ACC112 (cell line): ENCODE results near the gene ZC3H13.

ENCODE experiments used
- H2AFZ ChIP-seq: fragments of 200-600 bp; sonication (generic); one replicate; pipeline ENCODE4 v1.6.0; 2017; ENCODE audit warnings: antibody characterized with exemption, low read length; ENCODE audit not compliant: unreplicated experiment
- H3K27ac ChIP-seq: fragments of 200-600 bp; sonication (generic); 2 replicates; pipeline ENCODE4 v1.5.1; 2014; ENCODE audit warnings: low read depth, mild to moderate bottlenecking, antibody characterized with exemption, low read length, moderate library complexity
- H3K27me3 ChIP-seq: fragments of 200-600 bp; sonication (generic); 2 replicates; pipeline ENCODE4 v1.6.1; 2014; ENCODE audit warnings: mild to moderate bottlenecking, antibody characterized with exemption, low read length, moderate library complexity, mixed read lengths; ENCODE audit not compliant: insufficient read depth
- H3K36me3 ChIP-seq: fragments of 200-600 bp; sonication (generic); 2 replicates; pipeline ENCODE4 v1.6.1; 2016; ENCODE audit warnings: mild to moderate bottlenecking, antibody characterized with exemption, low read length, moderate library complexity, mixed read lengths; ENCODE audit not compliant: insufficient read depth
- H3K4me1 ChIP-seq: fragments of 200-600 bp; sonication (generic); one replicate; pipeline ENCODE4 v1.6.1; 2016; ENCODE audit warnings: low read length, mixed read lengths; ENCODE audit not compliant: insufficient read depth, unreplicated experiment, control insufficient read depth
- H3K4me3 ChIP-seq: fragments of 200-600 bp; sonication (generic); 2 replicates; pipeline ENCODE4 v1.5.1; 2014; ENCODE audit warnings: mild to moderate bottlenecking, low read depth, low read length
- H3K79me2 ChIP-seq: fragments of 200-600 bp; sonication (generic); one replicate; pipeline ENCODE4 v1.6.0; 2016; ENCODE audit warnings: low read length; ENCODE audit not compliant: control insufficient read depth, unreplicated experiment, insufficient read depth

ZC3H13 gene

DNA sequence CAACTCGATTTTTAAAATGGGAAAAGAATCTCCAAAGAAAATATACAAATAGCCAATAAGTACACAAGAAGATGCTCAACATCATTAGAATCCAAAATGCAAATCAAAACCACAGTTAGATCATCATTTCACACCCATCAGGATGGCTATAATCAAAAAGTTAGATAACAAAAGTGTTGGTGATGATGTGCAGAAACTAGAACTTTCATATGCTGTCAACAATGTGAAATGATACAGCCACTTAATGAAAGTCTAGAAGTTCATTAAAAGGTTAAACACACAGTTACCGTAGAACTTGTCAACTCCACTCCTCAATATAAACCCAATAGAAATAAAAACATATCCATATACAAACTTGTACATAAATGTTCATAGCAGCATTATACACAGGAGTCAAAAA, 11.8 kb downstream of the ZC3H13 start:
- no peak overlapping the region for H3K4me3 ChIP-seq
- H3K27ac ChIP-seq: peak overlapping the region; percentile 67; the same call in 1 of the 2 replicates
- peaks cover 11% of the 10 kb centered on the region for H3K4me1 ChIP-seq
- no peaks in the 10 kb centered on the region for H3K27me3 ChIP-seq
- peaks cover 34% of the 10 kb centered on the region for H3K79me2 ChIP-seq
- no peak overlapping the region for H2AFZ ChIP-seq
- H3K36me3 ChIP-seq: peaks cover 19% of the 10 kb centered on the region

DNA sequence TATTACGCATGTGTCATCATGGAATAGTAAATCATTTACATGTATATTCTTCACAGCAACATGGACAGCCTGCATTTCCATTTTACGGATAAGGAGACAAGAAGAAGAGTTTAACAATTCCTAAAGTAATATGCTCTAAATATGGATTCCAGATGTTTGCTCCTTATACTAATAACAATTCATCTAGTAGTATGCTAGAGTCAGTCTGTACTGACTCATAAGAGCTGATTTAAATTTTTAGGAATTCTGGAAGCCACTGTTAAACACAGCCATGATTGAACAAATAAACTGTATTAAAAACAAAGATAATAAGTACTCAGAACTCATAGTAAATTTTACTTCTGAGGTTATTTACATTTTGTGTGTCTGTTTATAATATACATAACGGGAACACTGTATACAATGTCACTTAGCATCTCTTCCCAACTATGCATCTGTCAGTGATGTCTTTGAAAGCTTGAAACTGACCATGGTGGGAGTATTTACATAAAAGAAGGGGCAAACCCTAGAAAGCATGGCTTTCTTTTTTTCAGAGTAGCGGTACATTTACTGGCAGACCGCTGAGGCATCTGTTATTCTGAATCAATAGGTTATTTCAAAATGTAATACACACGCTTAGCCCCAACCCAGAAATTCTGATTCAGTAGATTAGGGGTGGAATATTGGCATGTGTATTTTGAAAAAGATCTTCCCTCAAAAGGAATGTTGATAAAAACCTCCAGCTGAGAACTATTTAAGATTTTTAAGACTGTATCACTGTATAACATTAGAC, 12.9 kb downstream of the ZC3H13 start:
- H3K4me3 ChIP-seq: no peak overlapping the region
- peaks cover 23% of the 10 kb centered on the region for H3K36me3 ChIP-seq
- H3K27me3 ChIP-seq: no peaks in the 10 kb centered on the region
- H3K4me1 ChIP-seq: peaks cover 11% of the 10 kb centered on the region
- peaks cover 23% of the 10 kb centered on the region for H3K79me2 ChIP-seq
- H3K27ac ChIP-seq: no peak overlapping the region
- H2AFZ ChIP-seq: no peak overlapping the region

DNA sequence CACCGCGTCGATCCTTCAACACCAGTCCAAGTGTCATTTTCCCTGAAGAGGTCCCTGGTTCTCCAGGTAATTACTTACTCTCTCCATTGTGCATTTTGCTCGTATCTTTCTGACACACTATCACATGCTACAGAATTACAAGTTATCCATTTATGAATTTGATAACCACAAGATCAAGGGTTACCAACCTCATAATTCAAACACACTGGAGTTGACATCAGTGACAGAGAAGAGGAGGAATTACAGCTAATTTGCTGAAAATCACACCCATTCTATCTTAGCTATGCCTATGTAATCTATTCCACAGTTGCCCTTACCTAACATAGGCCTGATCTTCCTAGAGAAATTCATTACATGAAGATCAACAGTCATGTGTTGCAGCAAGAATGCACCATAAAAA, 14.2 kb downstream of the ZC3H13 start:
- Histone ChIP-seq H3K4me3 (no peak overlapping the region), H3K27ac (no peak overlapping the region), H3K79me2 (peaks cover 25% of the 10 kb centered on the region), H3K27me3 (no peaks in the 10 kb centered on the region), H3K4me1 (peaks cover 11% of the 10 kb centered on the region), H3K36me3 (peaks cover 27% of the 10 kb centered on the region), H2AFZ (no peak overlapping the region)

DNA sequence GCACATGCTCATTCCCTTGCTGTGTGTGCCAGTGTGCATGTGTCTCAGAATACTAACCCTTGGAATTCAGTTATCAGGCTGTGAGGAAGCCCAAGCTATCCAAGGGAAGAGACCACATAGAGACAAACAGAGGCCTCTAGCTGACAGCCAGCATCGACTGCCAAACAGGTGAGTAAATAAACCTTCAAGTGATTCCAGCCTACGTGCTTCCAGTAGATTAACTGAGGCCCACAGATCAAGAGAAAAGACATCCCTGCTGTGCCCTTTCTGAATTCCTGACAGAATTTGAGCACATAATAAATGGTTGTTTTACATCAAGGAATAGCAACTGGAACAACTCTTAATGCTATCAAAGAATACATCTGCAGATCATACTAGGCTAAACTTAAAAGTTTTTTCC, 17.5 kb downstream of the ZC3H13 start:
- Histone ChIP-seq H3K36me3 (peaks cover 30% of the 10 kb centered on the region), H3K4me3 (no peak overlapping the region), H2AFZ (no peak overlapping the region), H3K27me3 (no peaks in the 10 kb centered on the region), H3K27ac (no peak overlapping the region), H3K79me2 (peaks cover 20% of the 10 kb centered on the region), H3K4me1 (no peaks in the 10 kb centered on the region)

DNA sequence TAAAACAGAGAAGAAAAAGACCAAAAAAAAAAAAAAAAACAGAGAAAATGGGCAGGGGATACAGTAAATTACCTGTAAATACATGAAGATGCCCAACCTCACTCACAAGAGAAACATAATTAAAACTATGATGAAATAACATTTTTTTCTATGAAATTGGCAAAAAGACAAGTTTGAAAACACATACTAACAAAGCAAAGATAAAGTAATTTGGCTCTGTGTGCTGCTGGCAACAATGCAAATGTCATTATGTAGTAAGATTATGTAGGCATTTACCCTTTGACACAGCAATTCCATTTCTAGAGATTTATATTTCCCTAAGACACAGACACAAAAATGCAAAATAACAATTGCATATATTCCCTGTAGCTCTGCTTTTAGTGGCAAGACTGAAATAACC, 20.2 kb downstream of the ZC3H13 start:
- Histone ChIP-seq H3K4me1 (no peaks in the 10 kb centered on the region), H3K4me3 (no peak overlapping the region), H3K79me2 (peaks cover 20% of the 10 kb centered on the region), H3K27ac (no peak overlapping the region), H2AFZ (no peak overlapping the region), H3K36me3 (peaks cover 24% of the 10 kb centered on the region), H3K27me3 (no peaks in the 10 kb centered on the region)

DNA sequence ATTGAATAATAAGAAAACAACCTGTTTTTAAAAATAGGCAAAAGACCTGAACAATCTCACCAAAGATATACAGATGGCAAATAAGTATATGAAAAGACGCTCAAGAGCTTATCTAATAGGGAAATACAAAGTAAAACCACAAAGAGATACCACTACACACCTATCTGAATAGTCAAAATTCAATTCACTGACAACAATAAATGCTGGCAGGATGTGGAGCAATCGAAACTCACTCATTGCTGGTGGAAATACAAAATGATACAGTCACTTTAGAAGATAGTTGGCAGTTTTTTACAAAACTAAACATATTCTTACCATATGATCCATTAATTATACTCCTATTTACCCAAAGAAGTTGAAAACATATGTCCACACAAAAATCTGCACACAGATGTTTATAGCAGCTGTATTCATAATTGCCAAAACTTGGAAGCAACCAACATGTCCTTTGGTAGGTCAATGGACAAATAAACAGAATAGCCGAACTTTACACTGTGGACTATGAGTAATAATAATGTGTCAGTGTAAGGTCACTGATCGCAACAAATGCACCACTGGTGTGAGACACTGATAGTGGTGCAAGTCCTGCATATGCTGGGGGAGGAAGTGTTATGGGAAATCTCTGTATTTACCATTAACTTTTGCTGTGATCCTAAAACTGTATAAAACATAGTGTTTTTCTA, 20.8 kb downstream of the ZC3H13 start:
- Histone ChIP-seq H3K27me3 (no peaks in the 10 kb centered on the region), H3K36me3 (peaks cover 24% of the 10 kb centered on the region), H3K79me2 (peaks cover 20% of the 10 kb centered on the region), H2AFZ (no peak overlapping the region), H3K27ac (no peak overlapping the region), H3K4me3 (no peak overlapping the region), H3K4me1 (no peaks in the 10 kb centered on the region)

DNA sequence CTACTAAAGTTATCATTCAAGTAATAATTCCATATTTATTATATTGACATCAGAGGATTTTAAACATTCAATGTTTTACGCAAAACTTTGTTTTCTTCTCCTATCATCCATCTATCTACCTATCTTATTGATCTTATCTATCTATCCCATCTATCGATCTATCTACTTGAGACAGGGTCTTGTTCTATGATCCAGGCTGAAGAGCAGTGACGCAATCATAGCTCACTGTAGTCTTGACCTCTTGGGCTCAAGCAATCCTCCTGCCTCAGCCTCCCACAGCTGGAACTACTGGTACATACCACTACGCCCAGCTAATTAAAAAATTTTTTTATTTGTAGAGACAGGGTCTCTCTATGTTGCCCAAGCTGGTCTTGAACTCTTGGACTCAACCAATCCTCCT, 27.4 kb downstream of the ZC3H13 start:
- H2AFZ ChIP-seq: no peak overlapping the region
- H3K79me2 ChIP-seq: peaks cover 8% of the 10 kb centered on the region
- H3K4me3 ChIP-seq: no peak overlapping the region
- H3K27ac ChIP-seq: no peak overlapping the region
- H3K36me3 ChIP-seq: peaks cover 5% of the 10 kb centered on the region; the same call in 1 of the 2 replicates
- no peaks in the 10 kb centered on the region for H3K4me1 ChIP-seq
- no peaks in the 10 kb centered on the region for H3K27me3 ChIP-seq

DNA sequence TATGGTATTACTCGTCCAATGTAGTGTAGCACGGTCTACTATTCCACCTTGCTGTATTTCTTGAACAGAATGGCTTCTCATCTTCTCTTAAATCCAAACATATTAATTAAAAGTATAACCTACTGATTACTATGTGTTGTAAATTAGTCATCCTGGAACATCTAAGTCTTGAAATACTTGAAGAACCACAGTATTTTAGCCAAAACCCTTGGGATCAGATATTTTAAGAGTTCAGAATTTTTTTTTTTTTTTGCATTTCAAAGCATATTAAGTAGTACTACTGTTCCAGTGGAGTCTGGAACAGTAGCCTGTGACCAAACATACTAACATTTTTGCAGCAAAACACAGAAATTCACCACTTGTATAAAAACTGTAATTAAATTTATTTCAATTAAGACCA, 30.1 kb downstream of the ZC3H13 start:
- Histone ChIP-seq H2AFZ (no peak overlapping the region), H3K4me1 (no peaks in the 10 kb centered on the region), H3K4me3 (no peak overlapping the region), H3K79me2 (peaks cover 2% of the 10 kb centered on the region), H3K27ac (no peak overlapping the region), H3K36me3 (no peaks in the 10 kb centered on the region; the same call in none of the 2 replicates), H3K27me3 (no peaks in the 10 kb centered on the region)

DNA sequence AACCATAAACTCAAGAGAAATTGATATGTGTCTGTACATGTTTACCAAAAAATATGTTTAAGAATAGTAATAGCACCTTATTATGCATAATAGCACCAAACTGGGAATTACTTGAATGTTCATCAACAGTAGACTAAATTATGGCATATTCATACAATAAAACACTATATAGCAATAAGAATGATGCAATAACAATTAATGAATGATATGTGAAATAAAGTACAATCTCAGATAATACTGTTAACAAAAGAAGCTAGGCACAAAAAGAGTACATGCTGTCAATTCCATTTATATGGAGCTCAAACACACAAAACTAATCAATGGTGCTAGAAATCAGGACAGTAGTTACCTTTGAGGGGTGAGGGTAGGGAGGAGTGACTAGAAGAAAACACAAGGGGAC, 36.3 kb downstream of the ZC3H13 start:
- H3K36me3 ChIP-seq: no peaks in the 10 kb centered on the region; the same call in none of the 2 replicates
- H3K79me2 ChIP-seq: no peaks in the 10 kb centered on the region
- H2AFZ ChIP-seq: no peak overlapping the region

DNA sequence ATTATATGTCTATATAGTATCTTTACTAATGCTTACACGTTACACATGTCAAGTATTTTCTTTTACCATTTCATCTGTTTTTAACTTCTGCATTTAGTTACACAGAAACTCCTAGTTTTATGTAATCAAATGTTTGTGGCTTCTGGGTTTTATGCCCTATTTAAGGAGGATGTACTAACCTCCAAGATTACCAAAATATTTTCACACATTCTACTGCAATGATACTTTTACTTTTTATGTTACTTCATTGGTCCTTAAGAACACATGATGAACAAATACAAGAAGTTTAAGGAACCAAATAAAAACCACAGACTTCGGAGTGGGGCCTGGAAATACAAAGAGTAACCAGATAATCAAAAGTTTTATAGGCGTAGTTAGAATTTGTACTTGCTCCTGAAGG, 37.2 kb downstream of the ZC3H13 start:
- Histone ChIP-seq H3K27ac (no peak overlapping the region), H3K4me1 (no peaks in the 10 kb centered on the region), H3K27me3 (no peaks in the 10 kb centered on the region), H3K4me3 (no peak overlapping the region), H2AFZ (no peak overlapping the region), H3K79me2 (no peaks in the 10 kb centered on the region), H3K36me3 (no peaks in the 10 kb centered on the region; the same call in none of the 2 replicates)

More for the DNA sequence above, 36.3 kb downstream of the ZC3H13 start:
- Histone ChIP-seq H3K4me3 (no peak overlapping the region), H3K27ac (no peak overlapping the region), H3K27me3 (no peaks in the 10 kb centered on the region), H3K4me1 (no peaks in the 10 kb centered on the region)

DNA sequence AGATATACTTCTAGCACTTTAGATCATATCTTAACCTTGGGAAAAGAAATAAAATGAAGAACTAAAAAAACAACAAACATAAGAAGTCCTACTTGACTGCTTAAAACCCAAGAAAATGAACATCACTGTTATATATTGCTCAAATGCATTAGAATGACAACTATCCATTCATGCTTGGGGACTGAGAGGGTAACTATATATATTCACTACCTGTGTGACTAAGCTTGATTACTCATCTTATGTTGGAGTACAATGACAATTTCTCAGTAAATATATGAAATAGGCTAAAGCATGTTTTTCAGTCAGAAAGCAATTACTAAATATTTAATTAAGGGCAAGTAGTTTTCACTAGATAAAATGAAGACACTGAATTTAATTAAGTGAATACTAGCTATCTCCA, 40.1 kb downstream of the ZC3H13 start:
- no peaks in the 10 kb centered on the region for H3K79me2 ChIP-seq
- no peaks in the 10 kb centered on the region for H3K4me1 ChIP-seq
- no peak overlapping the region for H2AFZ ChIP-seq
- no peaks in the 10 kb centered on the region for H3K27me3 ChIP-seq
- H3K4me3 ChIP-seq: no peak overlapping the region
- H3K27ac ChIP-seq: no peak overlapping the region
- peaks cover 15% of the 10 kb centered on the region for H3K36me3 ChIP-seq
